IgD-negative memory B cell (primary cell): ENCODE data around the gene NUTM1. TPM values are rescaled to one million over a fixed set of nuclear protein-coding genes. Genes with fewer than 3 reads are reported as not detected.
"Not testable (repeated sequence)": the region's sequence is repeated elsewhere in the genome, so short reads cannot be mapped to it uniquely, and the experiment has no call there.

ENCODE experiments used
- H3K27ac Mint-ChIP-seq, 3 donors: one replicate each; pipeline ENCODE4 v1.8.0; 2020 to 2022; ENCODE audit warnings: mild to moderate bottlenecking in 3 of 3, mixed read lengths in 3 of 3, moderate library complexity in 1 of 3
- H3K27me3 Mint-ChIP-seq: one replicate; pipeline ENCODE4 v1.8.0; 2021; ENCODE audit warnings: mixed read lengths
- H3K36me3 Mint-ChIP-seq: one replicate; pipeline ENCODE4 v1.8.0; 2020; ENCODE audit warnings: mild to moderate bottlenecking, mixed read lengths
- H3K4me1 Mint-ChIP-seq, 3 donors: one replicate each; pipeline ENCODE4 v1.8.0; 2020 to 2022; ENCODE audit warnings: mixed read lengths in 3 of 3, mild to moderate bottlenecking in 1 of 3
- H3K4me3 Mint-ChIP-seq, 4 donors: one replicate each; pipeline ENCODE4 v1.8.0; 2020 to 2022; ENCODE audit warnings: mild to moderate bottlenecking in 4 of 4, mixed read lengths in 4 of 4, moderate library complexity in 3 of 4
- H3K9me3 Mint-ChIP-seq, 3 donors: one replicate each; pipeline ENCODE4 v1.8.0; 2020 to 2021; ENCODE audit warnings: mixed read lengths in 3 of 3, mild to moderate bottlenecking in 1 of 3
- polyA plus RNA-seq: library from polyadenylated mRNA; unstranded; fragments of 300-500 nt; fragmentation: Illumina TruSeq; gene quantifications from one replicate; pipeline ENCODE4 v1.2.3, GENCODE V29; 2021

NUTM1 gene
- polyA plus RNA-seq, 1 donor from 2014 or later: not detected

- no peaks in the 10 kb centered on the region for H3K9me3 Mint-ChIP-seq
- H3K4me3 Mint-ChIP-seq: no peak overlapping the region
- H3K36me3 Mint-ChIP-seq: no peaks in the 10 kb centered on the region
- H3K27ac Mint-ChIP-seq: no peak overlapping the region
- H3K27me3 Mint-ChIP-seq: no peaks in the 10 kb centered on the region
- H3K4me1 Mint-ChIP-seq: no peaks in the 10 kb centered on the region
These were observed 6.7 kb downstream of the NUTM1 start for GRCh38 chr15:34349769-34350168.

DNA sequence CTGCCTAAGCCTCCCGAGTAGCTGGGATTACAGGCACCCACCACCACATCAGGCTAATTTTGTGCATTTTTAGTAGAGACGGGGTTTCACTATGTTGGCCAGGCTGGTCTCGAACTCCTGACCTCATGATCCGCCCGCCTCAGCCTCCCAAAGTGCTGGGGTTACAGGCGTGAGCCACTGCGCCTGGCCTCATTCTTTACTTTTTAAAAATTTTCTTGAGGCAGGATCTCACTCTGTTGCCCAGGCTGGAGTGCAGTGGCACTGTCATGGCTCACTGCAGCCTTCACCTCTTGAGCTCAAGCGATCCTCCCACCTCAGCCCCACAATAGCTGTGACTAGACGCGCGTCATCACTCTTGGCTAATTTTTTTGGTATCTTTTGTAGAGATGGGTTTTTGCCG, 9.9 kb downstream of the NUTM1 start:
- not testable (repeated sequence) for H3K9me3 Mint-ChIP-seq, H3K36me3 Mint-ChIP-seq, H3K4me1 Mint-ChIP-seq, H3K27ac Mint-ChIP-seq, H3K4me3 Mint-ChIP-seq, H3K27me3 Mint-ChIP-seq

- no peak overlapping the region for H3K4me3 Mint-ChIP-seq
- no peaks in the 10 kb centered on the region for H3K27me3 Mint-ChIP-seq
- peaks cover 2% of the 10 kb centered on the region for H3K36me3 Mint-ChIP-seq
- no peaks in the 10 kb centered on the region for H3K9me3 Mint-ChIP-seq
- no peaks in the 10 kb centered on the region for H3K4me1 Mint-ChIP-seq
- H3K27ac Mint-ChIP-seq: no peak overlapping the region
These were observed 10.5 kb downstream of the NUTM1 start for GRCh38 chr15:34353627-34354026.

DNA sequence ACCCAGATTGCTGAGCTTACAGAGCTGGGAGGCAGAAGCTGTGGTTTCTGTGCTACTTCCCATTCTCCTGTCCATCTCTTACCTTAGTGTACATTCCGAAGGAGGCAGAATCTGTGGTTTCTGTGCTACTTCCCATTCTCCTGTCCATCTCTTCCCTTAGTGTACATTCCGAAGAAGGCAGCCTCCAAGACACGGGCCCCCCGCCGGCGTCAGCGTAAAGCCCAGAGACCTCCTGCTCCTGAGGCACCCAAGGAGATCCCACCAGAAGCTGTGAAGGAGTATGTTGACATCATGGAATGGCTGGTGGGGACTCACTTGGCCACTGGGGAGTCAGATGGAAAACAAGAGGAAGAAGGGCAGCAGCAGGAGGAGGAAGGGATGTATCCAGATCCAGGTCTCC, 11.2 kb downstream of the NUTM1 start:
- Mint-ChIP-seq H3K36me3 (peaks cover 2% of the 10 kb centered on the region), H3K9me3 (no peaks in the 10 kb centered on the region), H3K27ac (peak overlapping the region in 1 of 3 donors; percentile 47), H3K4me1 (no peaks in the 10 kb centered on the region), H3K4me3 (no peak overlapping the region), H3K27me3 (no peaks in the 10 kb centered on the region)

DNA sequence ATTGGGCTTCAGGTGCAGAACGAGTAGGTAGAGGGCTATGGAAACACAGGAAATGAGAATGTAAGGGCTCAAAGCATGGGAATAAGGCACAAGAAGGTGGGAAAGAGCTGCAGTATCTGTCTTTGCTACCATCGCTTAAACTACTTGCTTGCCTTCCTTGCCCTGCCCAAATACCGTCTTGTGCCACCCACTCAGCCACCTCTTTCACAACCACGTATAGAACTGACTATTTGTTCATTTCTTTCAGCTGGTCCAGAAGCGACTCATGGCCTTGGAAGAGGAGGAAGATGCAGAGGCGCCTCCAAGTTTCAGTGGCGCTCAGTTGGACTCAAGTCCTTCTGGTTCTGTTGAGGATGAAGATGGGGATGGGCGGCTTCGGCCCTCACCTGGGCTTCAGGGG, 12.1 kb downstream of the NUTM1 start:
- H3K4me1 Mint-ChIP-seq: no peaks in the 10 kb centered on the region

GRCh38 chr15:34357653-34358052, 14.5 kb downstream of the NUTM1 start:
- Mint-ChIP-seq H3K4me1 (no peaks in the 10 kb centered on the region), H3K27ac (no peak overlapping the region), H3K9me3 (no peaks in the 10 kb centered on the region), H3K36me3 (peaks cover 3% of the 10 kb centered on the region), H3K27me3 (no peaks in the 10 kb centered on the region), H3K4me3 (no peak overlapping the region)

More for the DNA sequence above, 12.1 kb downstream of the NUTM1 start:
- no peaks in the 10 kb centered on the region for H3K27me3 Mint-ChIP-seq
- no peak overlapping the region for H3K4me3 Mint-ChIP-seq
- no peak overlapping the region for H3K27ac Mint-ChIP-seq
- peaks cover 3% of the 10 kb centered on the region for H3K36me3 Mint-ChIP-seq
- H3K9me3 Mint-ChIP-seq: no peaks in the 10 kb centered on the region

- H3K4me1 Mint-ChIP-seq: peaks cover 0 to 5% (median 3%) of the 10 kb centered on the region in 3 donors
- H3K36me3 Mint-ChIP-seq: peaks cover 3% of the 10 kb centered on the region
- peak overlapping the region in 1 of 4 donors; percentile 32 for H3K4me3 Mint-ChIP-seq
- H3K27me3 Mint-ChIP-seq: no peaks in the 10 kb centered on the region
- no peak overlapping the region for H3K27ac Mint-ChIP-seq
- no peaks in the 10 kb centered on the region for H3K9me3 Mint-ChIP-seq
These were observed 15.3 kb downstream of the NUTM1 start for GRCh38 chr15:34358367-34358766.

- Mint-ChIP-seq H3K4me1 (peaks cover 0 to 5% (median 4%) of the 10 kb centered on the region in 3 donors), H3K27me3 (no peaks in the 10 kb centered on the region), H3K36me3 (peaks cover 4% of the 10 kb centered on the region), H3K9me3 (no peaks in the 10 kb centered on the region), H3K4me3 (no peak overlapping the region), H3K27ac (no peak overlapping the region)
These were observed 15.8 kb downstream of the NUTM1 start for GRCh38 chr15:34358948-34359347.

GRCh38 chr15:34359416-34359815, 16.3 kb downstream of the NUTM1 start:
- no peaks in the 10 kb centered on the region for H3K27me3 Mint-ChIP-seq
- no peak overlapping the region for H3K4me3 Mint-ChIP-seq
- H3K27ac Mint-ChIP-seq: no peak overlapping the region
- peaks cover 0 to 5% (median 4%) of the 10 kb centered on the region in 3 donors for H3K4me1 Mint-ChIP-seq
- H3K36me3 Mint-ChIP-seq: peaks cover 4% of the 10 kb centered on the region
- H3K9me3 Mint-ChIP-seq: no peaks in the 10 kb centered on the region

DNA sequence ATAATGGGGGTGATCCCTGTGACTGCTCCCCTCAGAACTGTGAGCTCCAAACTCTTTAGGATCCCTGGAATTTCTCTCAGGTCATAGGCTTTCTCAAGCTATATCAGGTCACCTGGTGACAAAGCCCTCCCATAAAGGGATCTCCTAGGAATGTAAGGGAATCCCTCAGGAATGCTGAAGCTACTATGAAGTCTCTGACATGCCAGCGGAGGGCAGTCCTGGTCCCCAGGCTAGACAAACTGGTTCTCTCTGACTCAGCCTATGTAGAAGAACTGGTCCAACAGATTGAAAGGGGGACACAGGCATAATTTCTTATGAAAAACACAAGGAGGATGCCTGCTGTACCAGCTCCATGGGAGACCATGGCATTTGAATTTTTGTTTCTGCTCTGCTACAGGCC, 17.2 kb downstream of the NUTM1 start:
- peaks cover 4% of the 10 kb centered on the region for H3K36me3 Mint-ChIP-seq
- H3K9me3 Mint-ChIP-seq: no peaks in the 10 kb centered on the region
- peaks cover 0 to 10% (median 5%) of the 10 kb centered on the region in 3 donors for H3K4me1 Mint-ChIP-seq
- H3K4me3 Mint-ChIP-seq: peak overlapping the region in 2 of 4 donors; percentile 6 to 12
- no peak overlapping the region for H3K27ac Mint-ChIP-seq
- no peaks in the 10 kb centered on the region for H3K27me3 Mint-ChIP-seq

GRCh38 chr15:34361278-34361677, 18.2 kb downstream of the NUTM1 start:
- H3K27ac Mint-ChIP-seq: no peak overlapping the region
- H3K4me3 Mint-ChIP-seq: peak overlapping the region in 1 of 4 donors; percentile 6
- H3K36me3 Mint-ChIP-seq: peaks cover 4% of the 10 kb centered on the region
- H3K4me1 Mint-ChIP-seq: peaks cover 0 to 18% (median 12%) of the 10 kb centered on the region in 3 donors
- no peaks in the 10 kb centered on the region for H3K9me3 Mint-ChIP-seq
- no peaks in the 10 kb centered on the region for H3K27me3 Mint-ChIP-seq

GRCh38 chr15:34362047-34362773, 19.1 kb downstream of the NUTM1 start:
- no peaks in the 10 kb centered on the region for H3K9me3 Mint-ChIP-seq
- H3K4me1 Mint-ChIP-seq: peaks cover 0 to 18% (median 12%) of the 10 kb centered on the region in 3 donors
- H3K27ac Mint-ChIP-seq: no peak overlapping the region
- H3K36me3 Mint-ChIP-seq: peaks cover 4% of the 10 kb centered on the region
- peak overlapping the region in 1 of 4 donors; percentile 43 for H3K4me3 Mint-ChIP-seq
- H3K27me3 Mint-ChIP-seq: no peaks in the 10 kb centered on the region

DNA sequence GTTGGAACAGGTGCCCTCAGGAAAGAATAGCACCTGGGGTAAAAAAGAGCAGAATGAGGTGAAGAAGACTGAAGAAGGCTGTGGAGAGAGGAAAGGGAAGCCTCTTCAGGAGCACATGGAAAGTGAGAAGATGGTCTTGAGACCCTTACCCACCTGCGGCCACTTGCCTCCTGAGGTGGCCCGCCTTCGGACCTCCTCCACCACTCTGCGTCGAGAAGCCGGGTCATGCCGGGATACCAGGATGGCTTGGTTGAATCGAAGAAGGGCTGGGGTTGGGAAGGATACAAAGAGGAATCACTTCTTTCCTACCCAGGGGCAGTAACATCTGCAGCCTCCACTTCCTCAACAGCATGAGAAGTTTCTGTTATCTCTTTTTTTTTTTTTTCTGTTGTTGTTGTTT, 20.9 kb downstream of the NUTM1 start:
- Mint-ChIP-seq H3K27ac (peak overlapping the region in 2 of 3 donors; percentile 31 to 43), H3K4me1 (peaks cover 4 to 22% (median 22%) of the 10 kb centered on the region in 3 donors), H3K9me3 (no peaks in the 10 kb centered on the region), H3K36me3 (peaks cover 3% of the 10 kb centered on the region), H3K4me3 (peak overlapping the region in 1 of 4 donors; percentile 27), H3K27me3 (no peaks in the 10 kb centered on the region)

DNA sequence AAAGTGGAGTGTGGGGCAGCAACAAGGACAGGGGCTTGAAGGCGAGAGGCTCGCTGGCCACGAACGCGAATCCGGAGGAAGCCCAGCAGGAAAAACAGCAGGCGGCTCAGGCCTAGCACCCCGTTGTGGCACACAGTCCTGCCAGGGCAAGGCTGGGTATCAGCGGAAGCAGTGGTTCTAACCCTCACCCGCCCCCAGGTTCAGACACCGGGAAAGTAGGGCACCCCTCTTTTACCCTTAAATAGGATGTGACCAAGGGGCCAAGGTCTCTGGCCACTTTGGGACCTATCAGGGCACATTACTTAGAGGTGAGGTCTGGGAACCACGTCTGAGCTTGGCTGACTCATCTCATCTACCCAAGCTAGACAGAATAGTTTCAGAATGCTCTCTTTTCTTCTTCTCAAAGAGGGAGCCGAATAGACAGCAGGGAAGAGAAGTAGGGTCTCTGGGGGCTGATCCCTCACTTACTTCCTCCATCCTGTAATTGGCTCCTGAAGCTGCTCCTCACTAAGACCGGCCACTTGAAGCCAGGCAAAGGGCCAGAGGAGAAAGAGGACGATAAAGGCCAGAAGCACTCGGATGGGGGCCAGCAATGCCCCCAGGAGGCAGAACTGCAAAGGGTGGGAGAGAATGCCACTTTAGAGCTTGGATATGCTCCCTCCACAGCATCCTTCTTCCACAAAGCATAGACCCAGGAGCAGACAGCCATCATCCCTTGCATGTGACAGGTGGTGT, 22.1 kb downstream of the NUTM1 start:
- H3K27ac Mint-ChIP-seq: peak overlapping the region in 1 of 3 donors; percentile 50
- no peaks in the 10 kb centered on the region for H3K27me3 Mint-ChIP-seq
- H3K36me3 Mint-ChIP-seq: peaks cover 1% of the 10 kb centered on the region
- H3K9me3 Mint-ChIP-seq: no peaks in the 10 kb centered on the region
- H3K4me3 Mint-ChIP-seq: peak overlapping the region; percentile 74 to 97 (median 90)
- H3K4me1 Mint-ChIP-seq: peaks cover 11 to 31% (median 27%) of the 10 kb centered on the region in 3 donors

DNA sequence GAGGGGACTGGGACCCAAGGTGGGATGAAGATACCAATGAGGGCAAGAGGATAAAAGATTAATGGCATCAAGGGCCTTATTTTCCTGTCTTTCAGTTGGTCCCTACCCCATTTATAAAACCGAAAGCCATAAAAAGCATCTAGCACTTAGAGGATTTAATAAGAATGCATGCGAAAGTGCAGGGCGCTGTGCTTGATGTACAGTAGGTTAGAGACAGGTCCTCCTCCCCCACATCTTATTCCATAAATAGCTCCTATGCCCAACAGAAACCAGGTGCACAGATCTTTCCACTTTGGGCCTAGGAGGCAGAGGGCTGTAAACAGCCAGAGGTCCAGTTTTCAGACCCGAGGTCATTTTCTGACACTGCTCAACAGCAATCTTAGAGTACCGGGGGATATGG, 22.7 kb downstream of the NUTM1 start:
- Mint-ChIP-seq H3K36me3 (peaks cover 1% of the 10 kb centered on the region), H3K4me3 (peak overlapping the region; percentile 92 to 98 (median 96)), H3K27me3 (no peaks in the 10 kb centered on the region), H3K4me1 (peaks cover 11 to 31% (median 27%) of the 10 kb centered on the region in 3 donors), H3K27ac (peak overlapping the region in 2 of 3 donors; percentile 19 to 87), H3K9me3 (no peaks in the 10 kb centered on the region)
